HG02571 (cell line): ENCODE results near the gene PRKAR1A.
"Not testable (repeated sequence)": the region's sequence is repeated elsewhere in the genome, so short reads cannot be mapped to it uniquely, and the experiment has no call there.

ENCODE experiments used
- ATAC-seq: cut with Tn5 transposase; IDR thresholded peaks from one replicate; pipeline ENCODE4 v1.9.1; 2021; ENCODE audit warnings: mild to moderate bottlenecking, moderate library complexity; ENCODE audit not compliant: unreplicated experiment

Gene PRKAR1A

DNA sequence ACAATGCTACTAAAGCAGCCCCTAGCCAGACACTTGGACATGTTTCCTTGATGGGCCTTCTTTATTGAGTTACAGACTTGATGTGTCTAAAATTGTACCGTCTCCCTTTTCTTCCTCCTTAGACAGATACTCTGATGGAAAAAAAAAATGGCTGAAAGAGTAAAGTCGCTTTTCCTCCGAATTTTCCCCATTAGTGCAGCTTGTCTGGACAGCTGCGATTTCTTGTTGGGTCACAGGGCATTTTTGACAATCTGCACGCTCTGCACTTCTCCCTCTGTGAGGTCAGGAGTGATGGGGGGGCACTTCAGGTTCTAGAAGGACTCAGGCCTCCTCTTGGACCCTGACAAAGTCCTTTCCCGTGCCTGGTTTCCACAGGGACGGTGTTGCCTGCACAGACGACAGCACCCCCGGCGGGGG is 968 bp upstream of the PRKAR1A start:
- no peak for ATAC-seq

DNA sequence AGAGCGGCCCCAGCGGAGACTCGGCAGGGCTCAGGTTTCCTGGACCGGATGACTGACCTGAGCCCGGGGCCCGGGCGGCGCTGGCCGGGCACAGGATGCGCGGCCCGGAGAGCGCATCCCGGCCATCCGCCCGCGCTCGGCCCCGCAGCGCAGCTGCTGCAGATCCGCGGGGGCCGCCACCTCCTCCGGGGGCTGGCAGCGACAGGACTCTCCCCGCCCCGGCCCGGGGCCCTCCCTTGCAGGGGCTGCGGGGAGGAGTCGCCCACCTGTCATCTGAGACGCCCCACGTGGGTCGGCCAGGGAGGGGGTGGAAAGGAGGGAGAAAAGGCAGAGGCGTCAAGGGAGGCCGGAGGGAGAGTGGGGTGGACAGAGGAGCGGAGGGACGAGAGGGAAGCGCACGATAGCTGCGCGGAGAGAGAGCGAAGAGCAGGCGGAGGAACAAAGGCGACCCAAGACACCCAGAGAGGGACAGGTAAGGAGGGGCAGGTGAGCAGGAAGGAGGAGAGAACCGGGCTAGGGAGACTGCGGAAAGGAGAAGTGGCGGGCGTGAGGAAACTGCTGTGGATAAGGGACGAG is 471 bp upstream of the PRKAR1A start:
- ATAC-seq: peak; percentile 46

GRCh38 chr17:68512960-68513474 is 787 bp downstream of the PRKAR1A start:
- ATAC-seq: no peak

- ATAC-seq: no peak
Observed at GRCh38 chr17:68513932-68514331, 1.7 kb downstream of the PRKAR1A start.

DNA sequence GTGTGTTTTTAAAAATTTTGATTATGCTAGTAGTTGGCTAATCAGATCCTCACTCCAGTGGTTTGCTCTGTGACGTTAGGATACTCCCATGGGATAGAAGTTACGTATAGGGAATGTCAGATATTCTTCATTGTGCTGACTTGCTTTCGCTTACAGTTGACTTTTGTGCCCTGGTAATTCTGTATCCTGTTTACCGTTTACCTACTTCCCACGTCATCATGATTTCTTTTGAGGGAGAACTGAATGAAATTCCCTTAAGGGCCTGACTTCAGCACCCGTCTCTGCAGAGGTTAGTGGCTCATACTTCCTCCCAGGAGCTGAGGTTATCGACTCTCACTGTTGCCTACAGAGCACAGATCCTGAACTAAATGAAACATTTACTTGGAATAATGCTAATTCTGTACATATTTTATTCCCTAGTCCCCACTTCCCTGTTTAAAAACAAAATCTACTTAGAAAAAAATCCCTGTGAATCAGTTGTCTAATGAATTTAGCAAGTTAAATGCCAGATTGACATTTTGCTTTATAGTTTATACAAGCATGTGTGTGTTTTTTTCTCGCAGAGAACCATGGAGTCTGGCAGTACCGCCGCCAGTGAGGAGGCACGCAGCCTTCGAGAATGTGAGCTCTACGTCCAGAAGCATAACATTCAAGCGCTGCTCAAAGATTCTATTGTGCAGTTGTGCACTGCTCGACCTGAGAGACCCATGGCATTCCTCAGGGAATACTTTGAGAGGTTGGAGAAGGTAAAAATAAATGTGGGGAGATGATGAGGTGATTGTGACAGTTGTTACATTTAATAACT is 2.8 kb downstream of the PRKAR1A start:
- no peak for ATAC-seq

- ATAC-seq: no peak
Observed at GRCh38 chr17:68516732-68517131, 4.5 kb downstream of the PRKAR1A start.

GRCh38 chr17:68517605-68518004 is 5.4 kb downstream of the PRKAR1A start:
- not testable (repeated sequence) for ATAC-seq

GRCh38 chr17:68518063-68518815 is 6.0 kb downstream of the PRKAR1A start:
- no peak for ATAC-seq

GRCh38 chr17:68519051-68519450 is 6.8 kb downstream of the PRKAR1A start:
- not testable (repeated sequence) for ATAC-seq

GRCh38 chr17:68519911-68520310 is 7.7 kb downstream of the PRKAR1A start:
- no peak for ATAC-seq

GRCh38 chr17:68522266-68522665 is 10.0 kb downstream of the PRKAR1A start:
- no peak for ATAC-seq

DNA sequence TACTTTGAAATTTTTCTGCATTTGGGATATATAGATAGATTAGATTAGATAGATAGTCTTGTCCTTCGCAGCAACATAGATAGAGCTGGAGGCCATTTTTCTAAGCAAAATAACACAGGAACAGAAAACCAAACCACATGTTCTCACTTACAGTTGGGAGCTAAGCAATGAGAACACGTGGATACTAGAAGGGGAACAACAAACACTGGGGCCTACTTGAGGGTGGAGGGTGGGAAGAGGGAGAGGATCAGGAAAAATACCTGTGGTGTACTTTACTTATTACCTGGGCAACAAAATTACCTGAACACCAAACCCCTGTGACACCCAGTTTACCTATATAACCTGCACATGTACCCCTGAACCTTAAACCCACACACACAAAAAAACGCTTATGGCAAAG is 14.3 kb downstream of the PRKAR1A start:
- no peak for ATAC-seq

DNA sequence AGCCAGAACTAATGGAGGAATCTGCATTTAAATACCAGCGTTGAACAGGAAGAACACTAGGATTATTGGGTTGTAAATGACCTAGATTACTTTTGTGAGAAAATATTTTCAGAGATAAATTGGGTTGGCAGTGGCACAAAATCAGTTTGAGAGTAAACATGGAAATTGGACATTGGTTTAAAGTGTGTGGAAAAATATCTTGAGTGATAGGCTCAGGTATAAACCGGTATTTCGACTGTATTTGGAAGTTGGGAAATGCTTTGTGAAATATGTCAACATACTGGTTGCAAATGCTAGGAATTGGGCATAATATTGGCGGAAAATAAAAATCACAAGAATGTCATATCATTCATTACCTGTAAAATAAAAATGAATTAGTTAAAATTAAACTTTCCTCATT is 15.1 kb downstream of the PRKAR1A start:
- ATAC-seq: no peak

GRCh38 chr17:68531252-68531651 is 19.0 kb downstream of the PRKAR1A start:
- no peak for ATAC-seq

DNA sequence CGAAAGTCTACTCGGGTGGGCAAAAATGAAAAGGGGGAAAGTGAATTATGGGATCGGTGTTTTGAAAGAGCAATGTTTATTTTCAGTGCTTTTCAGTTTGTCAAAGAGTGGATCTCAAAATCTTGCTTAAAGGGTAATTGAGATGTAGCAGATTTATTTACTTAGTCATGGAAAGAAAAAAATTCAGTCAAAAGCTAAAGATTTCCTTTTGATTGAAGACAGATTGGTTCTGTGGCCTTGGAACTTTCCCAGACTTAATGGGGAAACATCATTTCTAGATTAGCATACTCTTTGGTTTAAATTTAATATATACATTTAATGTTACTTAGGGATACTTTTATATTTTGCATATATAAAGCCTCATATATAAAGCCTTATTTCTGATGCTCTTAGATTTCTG is 20.6 kb downstream of the PRKAR1A start:
- ATAC-seq: no peak

DNA sequence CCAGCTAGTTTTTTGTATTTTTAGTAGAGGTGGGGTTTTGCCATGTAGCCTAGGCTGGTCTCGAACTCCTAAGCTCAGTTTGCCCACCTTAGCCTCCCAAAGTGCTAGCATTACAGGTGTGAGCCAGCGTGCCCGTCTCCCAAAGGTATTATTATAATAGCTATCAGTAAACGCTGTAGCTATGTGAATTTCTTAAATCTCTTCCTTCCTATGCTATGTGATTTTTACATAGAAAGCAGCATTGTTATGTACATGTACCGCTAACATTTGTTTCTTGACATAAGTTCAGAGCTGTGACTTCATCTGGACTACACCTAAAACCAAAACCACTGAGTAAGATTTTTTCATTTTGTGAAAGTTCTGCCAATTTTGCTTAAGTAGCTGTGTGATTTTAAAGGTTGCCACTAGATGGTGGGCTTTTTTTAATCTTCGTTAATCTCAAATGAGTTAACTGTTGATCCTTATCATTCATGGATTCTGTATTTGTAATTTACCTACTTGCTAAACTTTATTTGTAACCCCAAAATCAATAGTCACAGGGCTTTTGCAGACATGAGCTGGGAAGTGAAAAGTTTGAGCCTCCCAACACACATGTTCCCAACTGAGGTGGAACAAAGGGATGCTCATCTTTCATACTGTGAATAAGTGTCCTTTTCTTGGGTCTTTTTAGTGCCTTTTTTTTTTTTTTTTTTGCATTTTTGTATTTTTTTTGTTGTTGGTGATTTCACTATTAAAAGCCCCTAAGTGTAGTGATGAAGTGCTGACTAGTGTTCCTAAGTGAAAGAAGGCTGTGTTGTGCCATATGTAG is 21.9 kb downstream of the PRKAR1A start:
- no peak for ATAC-seq

GRCh38 chr17:68534695-68535088 is 22.5 kb downstream of the PRKAR1A start:
- no peak for ATAC-seq

DNA sequence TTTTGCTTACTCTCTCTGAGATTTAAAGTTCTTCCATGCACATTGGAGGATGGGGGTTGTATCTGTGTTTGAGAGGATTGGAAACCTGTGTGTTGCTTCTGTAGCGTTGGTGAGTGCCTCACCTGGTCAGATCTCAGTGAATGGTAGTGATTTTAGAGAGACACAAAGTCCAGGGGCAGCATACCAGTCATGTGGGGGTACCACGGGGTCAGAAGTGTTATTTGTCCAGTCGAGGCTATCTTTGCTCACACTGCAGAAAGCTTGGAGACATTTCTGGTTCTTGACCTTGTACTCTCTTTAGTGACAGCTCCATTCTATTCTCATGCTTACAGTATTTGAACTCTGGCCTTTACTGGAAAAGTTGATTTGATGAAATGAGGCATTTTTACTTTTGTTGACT is 23.7 kb downstream of the PRKAR1A start:
- no peak for ATAC-seq

- no peak for ATAC-seq
Observed at GRCh38 chr17:68539548-68540467, 27.6 kb downstream of the PRKAR1A start.

GRCh38 chr17:68540981-68541380 is 28.8 kb downstream of the PRKAR1A start:
- no peak for ATAC-seq
